CD4-positive, CD25-positive, alpha-beta regulatory T cell (primary cell): ENCODE results near the gene KIFC1. TPM values are rescaled to one million over a fixed set of nuclear protein-coding genes. Genes with fewer than 3 reads are reported as not detected.

Source experiments
- ATAC-seq, 2 donors: fragments of 150-1000 bp; cut with Tn5 transposase; one replicate each; pipeline ENCODE4 v1.10.0; 2021; ENCODE audit warnings: low read depth in 2 of 2, moderate number of reproducible peaks in 2 of 2, moderate library complexity in 1 of 2
- DNase-seq, 3 donors: peaks; one replicate each; pipeline versions ENCODE4 v3.0.0 to v3.0.0-alpha.2; 2012 to 2022; ENCODE audit warnings: mixed read lengths in 1 of 3
- H3K27ac ChIP-seq: one replicate; pipeline ENCODE4 v1.7.0; 2013; ENCODE audit warnings: mild to moderate bottlenecking, low read length; ENCODE audit not compliant: insufficient read depth, poor library complexity, severe bottlenecking
- H3K27me3 ChIP-seq: one replicate; pipeline ENCODE4 v1.7.0; 2013; ENCODE audit warnings: low read length; ENCODE audit not compliant: control insufficient read depth, insufficient read depth
- H3K36me3 ChIP-seq: one replicate; pipeline ENCODE4 v1.7.0; 2013; ENCODE audit warnings: mild to moderate bottlenecking, low read length, moderate library complexity; ENCODE audit not compliant: control insufficient read depth, insufficient read depth
- H3K4me1 ChIP-seq: 2 replicates; pipeline ENCODE4 v1.7.0; 2013; ENCODE audit warnings: mild to moderate bottlenecking, low read length; ENCODE audit not compliant: insufficient read depth, control insufficient read depth, poor library complexity, severe bottlenecking
- H3K4me3 ChIP-seq: one replicate; pipeline ENCODE4 v1.7.0; 2013; ENCODE audit warnings: low read depth, mild to moderate bottlenecking, low read length, moderate library complexity
- H3K9me3 ChIP-seq, 2 experiments: 1 replicate in 1 of 2; 2 replicates in 1 of 2; pipeline ENCODE4 v1.7.0; 2013; ENCODE audit warnings: low read length in 2 of 2, mild to moderate bottlenecking in 1 of 2, moderate library complexity in 1 of 2; ENCODE audit not compliant: control insufficient read depth in 2 of 2
- H3K27ac Mint-ChIP-seq, 3 donors: one replicate each; pipeline ENCODE4 v1.8.0; 2020 to 2022; ENCODE audit warnings: mild to moderate bottlenecking in 3 of 3, mixed read lengths in 3 of 3, moderate library complexity in 2 of 3
- H3K27me3 Mint-ChIP-seq: one replicate; pipeline ENCODE4 v1.8.0; 2022; ENCODE audit warnings: mild to moderate bottlenecking, mixed read lengths
- H3K36me3 Mint-ChIP-seq: one replicate; pipeline ENCODE4 v1.8.0; 2020; ENCODE audit warnings: mixed read lengths
- H3K4me1 Mint-ChIP-seq, 4 donors: one replicate each; pipeline ENCODE4 v1.8.0; 2020 to 2022; ENCODE audit warnings: mixed read lengths in 4 of 4, mild to moderate bottlenecking in 1 of 4
- H3K4me3 Mint-ChIP-seq, 4 donors: one replicate each; pipeline ENCODE4 v1.8.0; 2020 to 2022; ENCODE audit warnings: mild to moderate bottlenecking in 4 of 4, mixed read lengths in 4 of 4, moderate library complexity in 3 of 4
- H3K9me3 Mint-ChIP-seq, 7 donors: one replicate each; pipeline ENCODE4 v1.8.0; 2020 to 2022; ENCODE audit warnings: mixed read lengths in 7 of 7, mild to moderate bottlenecking in 3 of 7, moderate library complexity in 2 of 7
- polyA plus RNA-seq, 4 donors: library from polyadenylated mRNA; unstranded; fragments of 300-500 nt; fragmentation: Illumina TruSeq; gene quantifications; one replicate each; pipeline ENCODE4 v1.2.3, GENCODE V29; 2021
- total RNA-seq: library from RNA; stranded (reverse); gene quantifications from one replicate; pipeline ENCODE4 v1.2.3, GENCODE V29; 2022

The KIFC1 gene
- total and polyA plus RNA-seq, 5 donors from 2014 or later, result 0.41 to 8.7 (median 1.4) TPM

DNA sequence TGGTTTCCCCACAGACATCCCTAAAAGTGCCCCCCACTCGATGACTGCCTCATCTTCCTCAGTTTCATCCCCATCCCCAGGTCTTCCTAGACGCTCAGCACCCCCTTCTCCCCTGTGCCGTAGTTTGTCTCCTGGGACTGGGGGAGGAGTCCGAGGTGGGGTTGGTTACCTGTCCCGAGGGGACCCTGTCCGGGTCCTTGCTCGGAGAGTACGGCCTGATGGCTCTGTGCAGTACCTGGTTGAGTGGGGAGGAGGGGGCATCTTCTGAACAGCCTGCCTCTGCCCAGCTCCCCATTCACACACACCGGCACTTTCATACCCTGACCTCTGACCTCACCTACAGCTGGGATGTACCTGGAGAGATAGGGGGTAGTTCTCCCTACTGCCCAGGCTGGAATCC lies 24.2 kb downstream of the KIFC1 start:
- peak overlapping the region; percentile 97 for H3K27ac ChIP-seq
- peak overlapping the region; percentile 1 to 94 (median 74) for H3K4me3 Mint-ChIP-seq

GRCh38 chr6:33416386-33417127 lies 24.9 kb downstream of the KIFC1 start:
- Mint-ChIP-seq H3K4me1 (peaks cover 22 to 88% (median 59%) of the 10 kb centered on the region in 4 donors), H3K27ac (peak overlapping the region; percentile 99 to 100 (median 100)), H3K27me3 (peaks cover 14% of the 10 kb centered on the region), H3K9me3 (peaks cover 0 to 1% (median 0%) of the 10 kb centered on the region in 7 donors), H3K36me3 (peaks cover 31% of the 10 kb centered on the region), H3K4me3 (peak overlapping the region; percentile 94 to 97 (median 95))
- H3K4me3 ChIP-seq, result peak overlapping the region; percentile 90
- H3K4me1 ChIP-seq, result peaks cover 84% of the 10 kb centered on the region
- H3K27ac ChIP-seq, result peak overlapping the region; percentile 97
- peak in 1 of 3 donors; percentile 26 for DNase-seq
- no peak for ATAC-seq
- H3K27me3 ChIP-seq, result no peaks in the 10 kb centered on the region
- H3K9me3 ChIP-seq, result no peaks in the 10 kb centered on the region
- peaks cover 39% of the 10 kb centered on the region for H3K36me3 ChIP-seq

More for the DNA sequence above, 24.2 kb downstream of the KIFC1 start:
- Mint-ChIP-seq H3K27ac (peak overlapping the region in 2 of 3 donors; percentile 88 to 99), H3K36me3 (peaks cover 31% of the 10 kb centered on the region), H3K9me3 (no peaks in the 10 kb centered on the region), H3K4me1 (peaks cover 18 to 85% (median 57%) of the 10 kb centered on the region in 4 donors), H3K27me3 (peaks cover 9% of the 10 kb centered on the region)
- H3K4me1 ChIP-seq, result peaks cover 84% of the 10 kb centered on the region
- H3K27me3 ChIP-seq, result no peaks in the 10 kb centered on the region
- no peak for ATAC-seq
- no peaks in the 10 kb centered on the region for H3K9me3 ChIP-seq
- peak overlapping the region; percentile 90 for H3K4me3 ChIP-seq
- peaks cover 39% of the 10 kb centered on the region for H3K36me3 ChIP-seq
- no peak for DNase-seq

GRCh38 chr6:33417128-33417902 lies 25.7 kb downstream of the KIFC1 start:
- Mint-ChIP-seq H3K36me3 (peaks cover 30% of the 10 kb centered on the region), H3K27me3 (peaks cover 14% of the 10 kb centered on the region), H3K9me3 (peaks cover 0 to 1% (median 0%) of the 10 kb centered on the region in 7 donors), H3K4me1 (peaks cover 20 to 87% (median 58%) of the 10 kb centered on the region in 4 donors), H3K27ac (peak overlapping the region; percentile 99 to 100 (median 100)), H3K4me3 (peak overlapping the region; percentile 94 to 97 (median 95))
- peak overlapping the region; percentile 97 for H3K27ac ChIP-seq
- H3K36me3 ChIP-seq, result peaks cover 39% of the 10 kb centered on the region
- H3K4me3 ChIP-seq, result peak overlapping the region; percentile 90
- peaks cover 77% of the 10 kb centered on the region for H3K4me1 ChIP-seq
- no peaks in the 10 kb centered on the region for H3K27me3 ChIP-seq
- no peaks in the 10 kb centered on the region for H3K9me3 ChIP-seq
- ATAC-seq (no peak), DNase-seq (no peak)

DNA sequence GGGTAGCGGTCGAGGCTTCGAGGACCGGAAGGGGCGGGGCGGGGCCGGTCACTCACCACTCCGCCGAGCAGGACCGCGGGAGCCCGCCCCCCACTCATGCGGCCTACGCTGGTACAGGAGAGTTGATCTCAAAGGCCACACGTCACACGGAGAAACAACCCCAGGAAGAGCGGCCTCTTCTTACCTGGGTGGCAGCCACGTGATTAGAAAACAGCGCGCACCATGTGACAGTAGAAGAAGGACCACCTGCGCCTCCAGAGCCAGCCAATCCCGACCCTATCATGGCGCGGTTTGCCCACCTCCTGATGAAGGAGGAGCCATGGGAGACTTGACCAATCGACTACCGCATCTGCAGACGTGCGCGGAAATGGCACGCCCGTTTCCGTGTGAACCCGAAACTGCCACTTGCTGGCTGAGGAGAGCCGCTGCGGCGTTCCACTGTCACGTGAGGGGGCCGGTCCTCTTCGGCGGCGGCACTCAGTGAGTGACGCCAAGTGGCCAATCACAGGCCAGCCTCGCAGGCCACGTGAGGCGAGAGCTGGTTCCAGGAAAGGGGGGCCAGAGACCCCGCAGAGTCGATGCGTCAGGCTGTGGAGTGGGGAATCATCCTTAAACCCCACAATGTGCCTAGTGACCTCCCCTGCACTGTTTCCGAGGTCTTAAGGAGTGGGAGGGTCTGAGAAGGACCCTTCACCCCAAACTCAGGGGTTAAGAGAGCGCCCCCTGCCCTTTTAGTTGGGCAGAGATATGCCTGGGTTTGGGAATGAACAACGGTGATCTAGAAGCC lies 26.5 kb downstream of the KIFC1 start, which contains the start of gene CUTA:
CUTA (minus strand) TSS at position 205 of the 787 bp plus-strand sequence; CDS start at position 98, 107 bp downstream.
- peaks cover 0 to 1% (median 0%) of the 10 kb centered on the region in 7 donors for H3K9me3 Mint-ChIP-seq
- no peaks in the 10 kb centered on the region for H3K9me3 ChIP-seq
- peak within 1 kb of the TSS; percentile 97 for H3K27ac ChIP-seq
- peak within 1 kb of the TSS; percentile 94 to 97 (median 95) for H3K4me3 Mint-ChIP-seq
- DNase-seq (peak; percentile 99 to 100 (median 99)), ATAC-seq (peak; percentile 91 to 93)
- H3K4me3 ChIP-seq, result peak within 1 kb of the TSS; percentile 90
- no peaks in the 10 kb centered on the region for H3K27me3 ChIP-seq
- peaks cover 69% of the 10 kb centered on the region for H3K4me1 ChIP-seq
- H3K4me1 Mint-ChIP-seq, result peaks cover 17 to 83% (median 53%) of the 10 kb centered on the region in 4 donors
- peak within 1 kb of the TSS; percentile 99 to 100 (median 100) for H3K27ac Mint-ChIP-seq
- H3K27me3 Mint-ChIP-seq, result peaks cover 14% of the 10 kb centered on the region
- peaks cover 34% of the 10 kb centered on the region for H3K36me3 ChIP-seq
- H3K36me3 Mint-ChIP-seq, result peaks cover 22% of the 10 kb centered on the region

- peak overlapping the region; percentile 99 to 100 (median 100) for H3K27ac Mint-ChIP-seq
- peaks cover 14% of the 10 kb centered on the region for H3K27me3 Mint-ChIP-seq
- peaks cover 63% of the 10 kb centered on the region for H3K4me1 ChIP-seq
- H3K27me3 ChIP-seq, result no peaks in the 10 kb centered on the region
- H3K36me3 ChIP-seq, result peaks cover 27% of the 10 kb centered on the region
- H3K4me3 Mint-ChIP-seq, result peak overlapping the region; percentile 94 to 97 (median 95)
- peaks cover 0 to 1% (median 0%) of the 10 kb centered on the region in 7 donors for H3K9me3 Mint-ChIP-seq
- H3K4me1 Mint-ChIP-seq, result peaks cover 17 to 82% (median 50%) of the 10 kb centered on the region in 4 donors
- peaks cover 15% of the 10 kb centered on the region for H3K36me3 Mint-ChIP-seq
- DNase-seq (peak; percentile 35 to 71 (median 39)), ATAC-seq (no peak)
- peak overlapping the region; percentile 77 for H3K4me3 ChIP-seq
- H3K9me3 ChIP-seq, result no peaks in the 10 kb centered on the region
- peak overlapping the region; percentile 97 for H3K27ac ChIP-seq
Observed at GRCh38 chr6:33418690-33419291, 27.2 kb downstream of the KIFC1 start.

- H3K4me3 Mint-ChIP-seq, result peak within 1 kb of the TSS; percentile 66 to 96 (median 94)
- DNase-seq (peak in 1 of 3 donors; percentile 53), ATAC-seq (no peak)
- Histone ChIP-seq H3K36me3 (peaks cover 18% of the 10 kb centered on the region), H3K4me3 (peak within 1 kb of the TSS; percentile 77), H3K27me3 (no peaks in the 10 kb centered on the region), H3K9me3 (no peaks in the 10 kb centered on the region), H3K27ac (peak within 1 kb of the TSS; percentile 97), H3K4me1 (peaks cover 59% of the 10 kb centered on the region)
- peaks cover 17 to 82% (median 50%) of the 10 kb centered on the region in 4 donors for H3K4me1 Mint-ChIP-seq
- H3K9me3 Mint-ChIP-seq, result peaks cover 0 to 3% (median 0%) of the 10 kb centered on the region in 7 donors
- H3K27me3 Mint-ChIP-seq, result peaks cover 14% of the 10 kb centered on the region
- peaks cover 10% of the 10 kb centered on the region for H3K36me3 Mint-ChIP-seq
- H3K27ac Mint-ChIP-seq, result peak within 1 kb of the TSS; percentile 99 to 100 (median 100)
Observed at GRCh38 chr6:33419580-33420490, 28.2 kb downstream of the KIFC1 start, which contains the start of gene SYNGAP1. Gene SYNGAP1, plus strand, starts transcription at chr6:33420065. Its CDS starts 200 bp downstream, at chr6:33420265.
